H9 (cell line): ENCODE measurements around the gene IRS2. TPM values are rescaled to one million over a fixed set of nuclear protein-coding genes. Genes with fewer than 3 reads are reported as not detected.

Source experiments
- DNase-seq: peaks from one replicate; pipeline ENCODE4 v3.0.0-alpha.2; 2017
- H2AFZ ChIP-seq: one replicate; pipeline ENCODE4 v1.6.1; 2013; ENCODE audit warnings: mild to moderate bottlenecking, low read length, control low read depth, moderate library complexity
- H2AK5ac ChIP-seq: 2 replicates; pipeline ENCODE4 v1.6.1; 2013; ENCODE audit warnings: low read length, control low read depth, mixed read lengths; ENCODE audit not compliant: insufficient read length
- H2BK120ac ChIP-seq: one replicate; pipeline ENCODE4 v1.6.1; 2013; ENCODE audit warnings: low read depth, mild to moderate bottlenecking, low read length, control low read depth, inconsistent platforms; ENCODE audit not compliant: poor library complexity, severe bottlenecking
- H2BK12ac ChIP-seq: 2 replicates; pipeline ENCODE4 v1.6.1; 2013; ENCODE audit warnings: low read length, control low read depth, mixed read lengths, low read depth; ENCODE audit not compliant: insufficient read length
- H2BK15ac ChIP-seq: 2 replicates; pipeline ENCODE4 v1.6.1; 2013; ENCODE audit warnings: low read depth, low read length, control low read depth
- H2BK20ac ChIP-seq: one replicate; pipeline ENCODE4 v1.6.1; 2013; ENCODE audit warnings: low read depth, mild to moderate bottlenecking, low read length, control low read depth, inconsistent platforms; ENCODE audit not compliant: poor library complexity, severe bottlenecking
- H2BK5ac ChIP-seq: 2 replicates; pipeline ENCODE4 v1.6.1; 2013; ENCODE audit warnings: low read length, control low read depth, mixed read lengths; ENCODE audit not compliant: insufficient read length
- H3K14ac ChIP-seq: 2 replicates; pipeline ENCODE4 v1.6.1; 2013; ENCODE audit warnings: low read length, control low read depth; ENCODE audit not compliant: insufficient read depth
- H3K18ac ChIP-seq: 2 replicates; pipeline ENCODE4 v1.6.1; 2013; ENCODE audit warnings: low read depth, mild to moderate bottlenecking, mixed read lengths, low read length, control low read depth; ENCODE audit not compliant: insufficient read length
- H3K23ac ChIP-seq: 2 replicates; pipeline ENCODE4 v1.6.1; 2013; ENCODE audit warnings: low read length, control low read depth, mixed read lengths, low read depth; ENCODE audit not compliant: insufficient read length
- H3K23me2 ChIP-seq: 2 replicates; pipeline ENCODE4 v1.6.1; 2013; ENCODE audit warnings: low read depth, mild to moderate bottlenecking, mixed read lengths, low read length, control low read depth; ENCODE audit not compliant: insufficient read length, poor library complexity, severe bottlenecking
- H3K27ac ChIP-seq: 2 replicates; pipeline ENCODE4 v1.5.1; 2013; ENCODE audit warnings: low read length, control low read depth, mixed read lengths, low read depth; ENCODE audit not compliant: insufficient read length
- H3K27me3 ChIP-seq: 2 replicates; pipeline ENCODE4 v1.6.1; 2013; ENCODE audit warnings: low read length, control low read depth, inconsistent platforms; ENCODE audit not compliant: insufficient read depth
- H3K4ac ChIP-seq: 2 replicates; pipeline ENCODE4 v1.6.1; 2013; ENCODE audit warnings: low read depth, mild to moderate bottlenecking, control low read depth, inconsistent platforms, low read length, moderate library complexity
- H3K4me1 ChIP-seq: 2 replicates; pipeline ENCODE4 v1.6.1; 2013; ENCODE audit warnings: low read length, control low read depth, inconsistent platforms; ENCODE audit not compliant: insufficient read depth
- H3K4me2 ChIP-seq: 2 replicates; pipeline ENCODE4 v1.6.1; 2013; ENCODE audit warnings: low read length, control low read depth, mixed read lengths; ENCODE audit not compliant: insufficient read length, insufficient read depth
- H3K56ac ChIP-seq: 2 replicates; pipeline ENCODE4 v1.6.1; 2013; ENCODE audit warnings: low read depth, mild to moderate bottlenecking, mixed read lengths, low read length, control low read depth; ENCODE audit not compliant: insufficient read length
- H3K79me1 ChIP-seq: 2 replicates; pipeline ENCODE4 v1.6.1; 2013; ENCODE audit warnings: low read depth, mild to moderate bottlenecking, moderate library complexity, low read length, control low read depth, inconsistent platforms; ENCODE audit not compliant: insufficient read depth, poor library complexity, severe bottlenecking
- H3K79me2 ChIP-seq: 2 replicates; pipeline ENCODE4 v1.6.1; 2013; ENCODE audit warnings: low read length, control low read depth, inconsistent platforms; ENCODE audit not compliant: insufficient read depth
- H3K9ac ChIP-seq: 2 replicates; pipeline ENCODE4 v1.6.1; 2013; ENCODE audit warnings: low read length, control low read depth, mixed read lengths; ENCODE audit not compliant: insufficient read length; ENCODE audit errors: extremely low read depth
- H3K9me3 ChIP-seq: one replicate; pipeline ENCODE4 v1.6.1; 2013; ENCODE audit warnings: low read depth, low read length, inconsistent platforms; ENCODE audit not compliant: control insufficient read depth
- H3T11ph ChIP-seq: one replicate; pipeline ENCODE4 v1.6.1; 2013; ENCODE audit warnings: mild to moderate bottlenecking, low read length, control low read depth, inconsistent platforms
- H4K20me1 ChIP-seq: one replicate; pipeline ENCODE4 v1.6.1; 2013; ENCODE audit not compliant: control insufficient read depth, insufficient read length, insufficient read depth
- H4K5ac ChIP-seq: 2 replicates; pipeline ENCODE4 v1.6.1; 2013; ENCODE audit warnings: low read depth, mild to moderate bottlenecking, mixed read lengths, low read length, control low read depth; ENCODE audit not compliant: insufficient read length
- H4K8ac ChIP-seq: replicated peaks from 2 replicates; pipeline ENCODE4 v1.6.1; 2013; ENCODE audit warnings: low read length, control low read depth, mixed read lengths, low read depth; ENCODE audit not compliant: insufficient read length
- H4K91ac ChIP-seq: 2 replicates; pipeline ENCODE4 v1.6.1; 2013; ENCODE audit warnings: low read depth, mild to moderate bottlenecking, moderate library complexity, mixed read lengths, low read length, control low read depth; ENCODE audit not compliant: insufficient read length
- H3K27ac Mint-ChIP-seq, 3 experiments: 2 replicates in 2 of 3; 3 replicates in 1 of 3; pipeline ENCODE4 v1.8.0; 2020 to 2021; ENCODE audit warnings: mixed read lengths in 3 of 3, mild to moderate bottlenecking in 1 of 3, moderate library complexity in 1 of 3
- H3K27me3 Mint-ChIP-seq: 2 replicates; pipeline ENCODE4 v1.8.0; 2021; ENCODE audit warnings: low read depth, mild to moderate bottlenecking, moderate library complexity, mixed read lengths
- H3K36me3 Mint-ChIP-seq, 3 experiments: 2 replicates in 2 of 3; 3 replicates in 1 of 3; pipeline ENCODE4 v1.8.0; 2020 to 2021; ENCODE audit warnings: low read depth in 3 of 3, mixed read lengths in 3 of 3; ENCODE audit not compliant: insufficient read depth in 1 of 3
- H3K4me1 Mint-ChIP-seq, 2 experiments: 2 replicates each; pipeline ENCODE4 v1.8.0; 2020; ENCODE audit warnings: mixed read lengths in 2 of 2
- H3K4me3 Mint-ChIP-seq, 2 experiments: 2 replicates in 1 of 2; 3 replicates in 1 of 2; pipeline ENCODE4 v1.8.0; 2020 to 2021; ENCODE audit warnings: mild to moderate bottlenecking in 2 of 2, mixed read lengths in 2 of 2, moderate library complexity in 1 of 2
- H3K9me3 Mint-ChIP-seq, 2 experiments: 2 replicates in 1 of 2; 3 replicates in 1 of 2; pipeline ENCODE4 v1.8.0; 2020; ENCODE audit warnings: mild to moderate bottlenecking in 2 of 2, mixed read lengths in 2 of 2, moderate library complexity in 1 of 2
- CTCF ChIP-seq: fragments of 200-600 bp; sonication (generic); conservative IDR thresholded peaks from 3 replicates; pipeline ENCODE4 v1.8.0; 2021; ENCODE audit warnings: antibody characterized with exemption, mild to moderate bottlenecking
- WGBS: extraction: QIAGEN DNeasy Blood & Tissue Kit; methylation state at CpG from one replicate; pipeline ENCODE4 v1.1.7; 2013; ENCODE audit warnings: missing lambda C conversion rate, low lambda C conversion rate, mixed read lengths; ENCODE audit not compliant: insufficient read length; ENCODE audit errors: extremely low coverage; 5-methylcytosine and 5-hydroxymethylcytosine counted together
- total RNA-seq: library from RNA; stranded (reverse); gene quantifications from 2 replicates; pipeline ENCODE4 v1.2.1, GENCODE V29; 2021

IRS2 gene
- total RNA-seq, 1 experiment from 2014 or later: 10.1 TPM

DNA sequence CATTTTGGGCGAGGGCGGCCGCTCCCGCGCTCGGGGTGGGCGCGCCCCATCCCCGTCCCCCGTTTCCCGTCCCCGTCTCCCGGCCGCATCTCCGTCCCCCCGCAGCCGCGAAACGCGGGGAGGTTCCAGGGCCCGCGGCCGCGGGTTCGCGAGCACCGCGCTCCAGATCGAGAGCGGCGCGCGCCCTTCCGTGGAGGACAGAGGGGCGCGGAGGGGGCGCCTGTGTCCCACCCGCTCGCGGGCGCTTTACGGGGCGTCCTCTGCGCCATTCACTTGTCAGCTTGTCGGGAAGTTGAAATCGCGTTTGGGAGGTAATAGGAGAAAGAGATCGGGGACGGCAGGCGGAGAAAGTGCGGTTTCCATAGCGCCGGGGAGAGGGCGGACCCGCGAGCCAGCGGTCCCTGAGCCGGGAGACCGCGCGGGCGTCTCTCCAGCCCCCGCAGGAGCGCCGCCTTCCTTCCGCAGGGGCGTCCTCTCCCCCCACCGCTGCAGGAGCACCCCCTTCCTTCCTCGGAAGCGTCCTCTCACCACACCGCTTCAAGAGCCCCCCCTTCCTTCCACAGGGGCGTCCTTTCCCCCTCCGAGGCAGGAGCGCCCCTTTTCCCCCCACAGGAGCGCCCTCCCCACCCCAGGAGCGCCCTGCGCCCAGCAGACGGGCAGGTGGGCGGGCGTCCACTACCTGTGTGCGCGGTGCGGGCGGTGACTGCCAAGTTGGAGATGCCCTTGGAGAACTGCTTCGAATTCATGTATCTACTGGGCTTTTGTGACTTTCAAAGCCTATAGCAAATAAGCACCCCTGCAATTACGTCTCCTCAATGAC is 962 bp upstream of the IRS2 start:
- H3K4me1 ChIP-seq: no peaks in the 10 kb centered on the region; the same call in 1 of the 2 replicates
- no peak overlapping the region for H2BK5ac ChIP-seq
- Mint-ChIP-seq H3K4me3 (peak overlapping the region; percentile 79 to 89), H3K4me1 (peaks cover 9 to 21% of the 10 kb centered on the region in 2 experiments), H3K36me3 (peaks cover 3 to 8% (median 4%) of the 10 kb centered on the region in 3 experiments; a peak in 4 of 7 replicates), H3K27me3 (peaks cover 15% of the 10 kb centered on the region), H3K27ac (peak overlapping the region in 2 of 3 experiments; percentile 76 to 95; a peak in 1 of 7 replicates), H3K9me3 (no peaks in the 10 kb centered on the region)
- no peak overlapping the region for H2AK5ac ChIP-seq
- H4K8ac ChIP-seq: no peak overlapping the region
- no peak overlapping the region for H2BK20ac ChIP-seq
- no peak overlapping the region for H4K91ac ChIP-seq
- peak overlapping the region; percentile 63 for H3K9ac ChIP-seq
- H3K27me3 ChIP-seq: no peaks in the 10 kb centered on the region
- no peak overlapping the region for H2BK120ac ChIP-seq
- DNase-seq: peak; percentile 62
- peaks cover 21% of the 10 kb centered on the region for H3K23me2 ChIP-seq
- no peak overlapping the region for H3K56ac ChIP-seq
- H3K4me2 ChIP-seq: peak overlapping the region; percentile 73
- no peak overlapping the region for H2BK12ac ChIP-seq
- peak overlapping the region; percentile 93 for H3K14ac ChIP-seq
- H3T11ph ChIP-seq: no peak overlapping the region
- H2AFZ ChIP-seq: no peak overlapping the region
- H3K23ac ChIP-seq: no peak overlapping the region
- no peak overlapping the region for H3K27ac ChIP-seq
- H3K4ac ChIP-seq: no peak overlapping the region
- WGBS: no CpG with 5 or more reads among the region's 86 CpGs
- TF ChIP-seq CTCF: no peak
- no peak overlapping the region for H2BK15ac ChIP-seq
- no peaks in the 10 kb centered on the region for H3K9me3 ChIP-seq
- H4K5ac ChIP-seq: no peak overlapping the region
- H4K20me1 ChIP-seq: peaks cover 4% of the 10 kb centered on the region
- no peaks in the 10 kb centered on the region for H3K79me2 ChIP-seq
- peak overlapping the region; percentile 82 for H3K18ac ChIP-seq
- no peaks in the 10 kb centered on the region for H3K79me1 ChIP-seq
